ENCODE results near the gene MIPEP.

The MIPEP gene

GRCh38 chr13:23743278-23744076 is 145.7 kb downstream of the MIPEP start:
- no peak for DNase-seq

- DNase-seq, result no peak
Observed at GRCh38 chr13:23741879-23742510, 147.2 kb downstream of the MIPEP start.

GRCh38 chr13:23740002-23740401 is 149.2 kb downstream of the MIPEP start:
- DNase-seq, result no peak

- DNase-seq, result no peak
Observed at GRCh38 chr13:23739596-23739995, 149.6 kb downstream of the MIPEP start.

GRCh38 chr13:23736541-23736940 is 152.7 kb downstream of the MIPEP start:
- no peak for DNase-seq

GRCh38 chr13:23735329-23735728 is 153.9 kb downstream of the MIPEP start:
- no peak for DNase-seq

- DNase-seq, result no peak
Observed at GRCh38 chr13:23731709-23732108, 157.5 kb downstream of the MIPEP start.

- DNase-seq, result no peak
Observed at GRCh38 chr13:23730251-23730650, 158.9 kb downstream of the MIPEP start.

- no peak for DNase-seq
Observed at GRCh38 chr13:23729531-23729930, 159.7 kb downstream of the MIPEP start.

GRCh38 chr13:23728807-23729206 is 160.4 kb downstream of the MIPEP start:
- DNase-seq, result no peak

- no peak for DNase-seq
Observed at GRCh38 chr13:23725922-23726321, 163.3 kb downstream of the MIPEP start.

- DNase-seq, result no peak
Observed at GRCh38 chr13:23724196-23724970, 164.8 kb downstream of the MIPEP start.

GRCh38 chr13:23723471-23723870 is 165.7 kb downstream of the MIPEP start:
- DNase-seq, result no peak

- no peak for DNase-seq
Observed at GRCh38 chr13:23722726-23723453, 166.3 kb downstream of the MIPEP start.

GRCh38 chr13:23718996-23719395 is 170.2 kb downstream of the MIPEP start:
- DNase-seq, result no peak

GRCh38 chr13:23716401-23716800 is 172.8 kb downstream of the MIPEP start:
- no peak for DNase-seq

GRCh38 chr13:23715762-23716235 is 173.4 kb downstream of the MIPEP start:
- no peak for DNase-seq

- DNase-seq, result no peak
Observed at GRCh38 chr13:23715092-23715761, 174.0 kb downstream of the MIPEP start.

- DNase-seq, result no peak
Observed at GRCh38 chr13:23714672-23715071, 174.5 kb downstream of the MIPEP start.

- DNase-seq, result no peak
Observed at GRCh38 chr13:23711355-23711754, 177.8 kb downstream of the MIPEP start.

- no peak for DNase-seq
Observed at GRCh38 chr13:23710366-23710765, 178.8 kb downstream of the MIPEP start.

GRCh38 chr13:23709536-23709935 is 179.7 kb downstream of the MIPEP start:
- DNase-seq, result no peak
